GM12801 (cell line): Measurements from ENCODE around the gene SLC14A1.

ENCODE experiments used
- CTCF ChIP-seq: IDR thresholded peaks from one replicate; pipeline ENCODE4 v1.5.1; 2011; ENCODE audit warnings: control low read depth; ENCODE audit not compliant: insufficient read length; ENCODE audit errors: extremely low read depth

Gene SLC14A1

GRCh38 chr18:45757005-45757404 is 33.0 kb downstream of the SLC14A1 start:
- TF ChIP-seq CTCF, result no peak

DNA sequence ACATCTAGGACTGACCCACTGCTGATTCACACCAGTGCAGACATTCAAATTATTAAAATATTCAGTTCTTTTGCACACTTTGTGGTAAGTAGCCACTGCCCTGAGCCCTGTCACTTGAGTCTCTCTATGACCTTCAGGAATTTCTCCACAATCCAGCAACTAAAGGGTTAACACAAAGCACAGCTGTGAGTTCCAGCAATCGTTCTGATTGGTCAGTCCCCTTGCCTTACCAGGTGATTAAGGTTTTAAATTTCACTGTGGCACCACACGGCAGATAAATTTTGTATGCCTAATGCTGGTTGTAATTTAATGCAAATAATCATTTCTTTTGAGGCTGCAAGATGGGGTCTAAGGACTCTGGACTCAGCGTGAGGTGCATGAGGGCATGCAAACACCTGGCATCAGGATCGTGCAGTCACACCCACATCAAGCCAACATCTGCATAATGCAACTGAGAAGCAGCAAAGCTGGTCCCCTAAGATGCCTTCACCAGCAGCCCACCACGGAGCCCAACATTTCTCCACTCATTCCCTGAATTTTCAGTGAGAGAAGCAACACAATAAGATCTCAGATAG is 36.6 kb downstream of the SLC14A1 start:
- no peak for TF ChIP-seq CTCF

DNA sequence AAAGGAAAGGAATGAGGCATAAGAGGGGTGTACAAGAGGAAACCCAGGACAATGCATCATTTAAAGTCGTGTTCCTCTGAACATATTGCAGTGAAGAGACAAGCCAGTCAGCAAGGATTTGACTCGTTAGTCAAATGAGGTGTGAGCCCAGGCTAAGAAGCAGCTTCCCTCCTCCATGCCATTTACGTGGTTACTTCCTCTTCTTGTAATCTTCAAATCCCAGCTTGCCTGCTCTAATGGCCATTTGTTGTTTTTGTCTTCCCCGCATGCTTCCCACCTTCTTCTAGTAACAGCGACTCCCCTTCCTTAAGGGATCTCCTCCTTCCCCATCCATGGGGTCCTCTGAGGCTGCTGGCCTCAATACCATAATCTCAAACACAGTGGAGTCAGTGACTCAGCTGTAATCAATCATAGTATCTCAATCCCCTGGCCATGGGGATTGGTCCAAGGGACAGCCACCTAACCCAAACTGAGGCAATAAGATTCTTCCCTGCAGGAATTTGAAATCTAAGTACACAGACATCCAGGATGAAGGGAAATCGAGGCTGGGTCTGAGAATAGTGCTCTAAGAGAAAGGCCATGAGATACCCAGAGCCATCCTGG is 37.6 kb downstream of the SLC14A1 start:
- TF ChIP-seq CTCF, result no peak

- no peak for TF ChIP-seq CTCF
Observed at GRCh38 chr18:45764000-45764686, 40.2 kb downstream of the SLC14A1 start.

DNA sequence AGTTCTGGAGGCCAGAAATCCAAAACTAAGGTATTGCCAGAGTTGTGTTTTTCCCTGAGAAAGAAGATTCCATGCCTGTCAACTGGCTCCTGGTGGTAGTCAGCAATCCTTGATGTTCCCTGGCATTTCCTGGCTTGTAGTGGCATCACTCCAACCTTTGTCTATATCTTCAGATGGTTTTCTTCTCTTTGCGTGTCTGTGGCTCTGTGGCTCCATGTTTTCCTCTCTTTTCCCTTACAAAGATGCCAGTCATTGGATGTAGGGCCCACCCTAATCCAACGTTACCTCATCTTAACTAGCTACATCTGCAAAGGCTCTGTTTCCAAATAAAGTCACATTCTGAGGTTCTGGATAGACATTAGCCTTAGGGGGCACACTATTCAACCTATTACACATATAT is 41.8 kb downstream of the SLC14A1 start:
- TF ChIP-seq CTCF, result no peak

GRCh38 chr18:45771587-45772480 is 47.9 kb downstream of the SLC14A1 start:
- TF ChIP-seq CTCF, result no peak

DNA sequence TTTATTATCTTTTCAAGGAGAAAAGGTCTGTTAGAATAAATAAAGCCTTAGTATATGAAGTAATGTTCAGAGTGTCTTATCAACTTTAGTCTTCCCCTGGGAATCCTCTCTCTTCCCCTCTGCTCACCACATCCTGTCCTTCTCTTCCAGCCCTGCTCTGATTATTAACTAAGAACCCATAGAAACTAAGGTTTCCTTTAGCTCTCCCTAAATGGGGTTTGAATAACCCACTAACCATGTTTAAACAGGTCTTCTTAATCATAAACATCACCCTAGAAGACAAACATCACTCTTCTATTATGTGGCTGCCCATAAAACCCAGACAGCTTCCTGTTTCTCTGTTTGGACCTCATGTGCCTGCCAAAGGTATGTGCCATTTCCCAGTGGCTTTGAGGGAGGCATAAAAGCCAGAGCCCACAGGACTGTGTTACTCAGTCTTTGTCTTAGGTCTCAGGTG is 50.1 kb downstream of the SLC14A1 start:
- TF ChIP-seq CTCF, result no peak
